Stimulated activated naive CD4-positive, alpha-beta T cell (primary cell): ENCODE results near the gene NDUFB3.

Experiments used
- DNase-seq, 6 experiments: peaks; one replicate each; lab custom pipeline; 2025; lab: John Stamatoyannopoulos, UW

NDUFB3 gene

GRCh38 chr2:201128933-201129505, 57.2 kb downstream of the NDUFB3 start:
- DNase-seq = no peak

DNA sequence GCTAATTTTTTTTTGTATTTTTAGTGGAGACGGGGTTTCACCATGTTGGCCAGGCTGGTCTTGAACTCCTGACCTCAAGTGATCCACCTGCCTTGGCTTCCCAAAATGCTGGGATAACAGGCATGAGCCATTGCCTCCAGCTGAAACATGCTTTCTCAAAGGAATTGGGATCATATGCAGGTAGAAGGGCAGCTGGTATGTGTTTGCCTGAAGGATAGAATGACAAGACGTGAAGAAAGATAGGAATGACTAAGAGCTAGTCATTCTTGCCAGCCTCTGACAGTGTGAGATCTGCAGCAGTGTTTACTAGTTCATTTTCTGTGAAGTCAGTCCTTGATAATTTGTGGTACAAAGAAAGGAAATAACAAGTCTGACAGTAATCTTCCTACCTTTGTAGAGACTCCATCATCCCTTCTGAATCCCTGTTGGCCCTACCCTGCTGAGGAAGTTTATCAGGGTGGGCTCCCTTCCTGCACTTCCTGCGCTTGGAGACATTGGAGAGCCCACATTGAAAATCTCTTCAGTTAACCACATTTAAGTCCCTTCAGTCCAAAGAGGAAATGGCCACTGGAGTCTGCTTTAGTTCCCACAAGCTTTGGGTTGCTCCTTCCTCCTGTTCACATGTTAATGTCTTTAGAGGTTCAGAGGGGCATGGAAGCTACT, 58.9 kb downstream of the NDUFB3 start:
- DNase-seq = peak in 4 of 6 experiments; percentile 29 to 71 (median 40)

GRCh38 chr2:201132518-201132917, 60.7 kb downstream of the NDUFB3 start:
- DNase-seq = no peak
